Upper lobe of left lung (tissue), 6 donors: ENCODE measurements around the gene BIRC3. TPM values are rescaled to one million over a fixed set of nuclear protein-coding genes. Genes with fewer than 3 reads are reported as not detected.

Source experiments
- ATAC-seq, 2 donors: fragments of 200-7000 bp; cut with Tn5 transposase; one replicate each; pipeline ENCODE4 v1.9.1; 2022; ENCODE audit warnings: mild to moderate bottlenecking in 2 of 2, moderate library complexity in 2 of 2; ENCODE audit not compliant: low FRiP score in 2 of 2
- DNase-seq, 2 donors: peaks; one replicate each; pipeline ENCODE4 v3.0.0-alpha.2; 2019 to 2020
- H3K27ac ChIP-seq, 4 donors: fragments of 200-600 bp; sonication (generic); one replicate each; pipeline ENCODE4 v1.5.1; 2016 to 2019
- H3K27me3 ChIP-seq, 4 donors: fragments of 200-600 bp; sonication (generic); one replicate each; pipeline ENCODE4 v1.5.1; 2017 to 2019
- H3K36me3 ChIP-seq, 4 donors: fragments of 200-600 bp; sonication (generic); one replicate each; pipeline ENCODE4 v1.5.1; 2016 to 2019
- H3K4me1 ChIP-seq, 4 donors: fragments of 200-600 bp; sonication (generic); one replicate each; pipeline ENCODE4 v1.5.1; 2018 to 2019
- H3K4me3 ChIP-seq, 4 donors: fragments of 200-600 bp; sonication (generic); one replicate each; pipeline ENCODE4 v1.5.1; 2017 to 2019; ENCODE audit warnings: mild to moderate bottlenecking in 2 of 4, moderate library complexity in 1 of 4
- H3K9me3 ChIP-seq, 4 donors: fragments of 200-600 bp; sonication (generic); one replicate each; pipeline ENCODE4 v1.5.1; 2018 to 2019
- CTCF ChIP-seq, 6 experiments: fragments of 450-650 bp in 4 of 6; fragments of 200-600 bp in 2 of 6; sonication (generic) in 2 of 6; IDR thresholded peaks; one replicate each; pipeline ENCODE4 v1.5.1; 2016 to 2019; ENCODE audit warnings: antibody characterized with exemption in 6 of 6
- EP300 ChIP-seq, 4 donors: sonication (generic); formaldehyde crosslinking; IDR thresholded peaks; one replicate each; pipeline ENCODE4 v1.5.1; 2017; ENCODE audit warnings: antibody characterized with exemption in 4 of 4, control low read depth in 2 of 4
- POLR2A ChIP-seq, 4 donors: fragments of 450-650 bp; IDR thresholded peaks; one replicate each; pipeline ENCODE4 v1.5.1; 2016 to 2017; ENCODE audit warnings: antibody characterized with exemption in 4 of 4, mild to moderate bottlenecking in 2 of 4
- POLR2AphosphoS5 ChIP-seq, 2 donors: sonication (generic); formaldehyde crosslinking; IDR thresholded peaks; one replicate each; pipeline ENCODE4 v1.5.1; 2017; ENCODE audit warnings: antibody characterized with exemption in 2 of 2
- WGBS, 2 donors: methylation state at CpG; one replicate each; pipeline ENCODE4 v1.1.5; 2017 to 2018; 5-methylcytosine and 5-hydroxymethylcytosine counted together
- total RNA-seq, 6 donors: library from RNA; depleted of rRNA in 4 of 6; stranded (reverse); fragments of >200 nt in 4 of 6; gene quantifications; one replicate each; pipeline versions ENCODE4 v1.1.0 to v1.2.1, GENCODE V29; 2016 to 2021
- donor health status: DM: no; HTN: no; CAD: no; lungs with moderate emphysema.
- donor health status: DM: no; HTN: yes; CAD: no; lungs with severe emphysema.

Gene BIRC3
- total RNA-seq, 6 donors from 2014 or later, result 8.8 to 39.5 (median 19.1) TPM

GRCh38 chr11:102316346-102316904 is 859 bp upstream of the BIRC3 start:
- H3K4me1 ChIP-seq, result peaks cover 19 to 60% (median 41%) of the 10 kb centered on the region in 4 donors
- TF ChIP-seq EP300 (IDR thresholded peaks at IDR 0.05), result no peak
- H3K27me3 ChIP-seq, result no peaks in the 10 kb centered on the region
- H3K27ac ChIP-seq, result peak overlapping the region; percentile 80 to 92 (median 84)
- peak overlapping the region in 2 of 4 donors; percentile 62 to 68 for H3K4me3 ChIP-seq
- H3K9me3 ChIP-seq, result no peaks in the 10 kb centered on the region
- ATAC-seq, result no peak
- WGBS, 2 donors, result 70 to 80% methylated on average over 4 of the region's 4 CpGs
- no peaks in the 10 kb centered on the region for H3K36me3 ChIP-seq
- no peak for DNase-seq

- no peaks in the 10 kb centered on the region for H3K27me3 ChIP-seq
- H3K4me1 ChIP-seq, result peaks cover 11 to 51% (median 36%) of the 10 kb centered on the region in 4 donors
- TF ChIP-seq CTCF (IDR thresholded peaks at IDR 0.05) (no peak), POLR2AphosphoS5 (IDR thresholded peaks at IDR 0.05) (no peak), POLR2A (IDR thresholded peaks at IDR 0.05) (no peak), EP300 (IDR thresholded peaks at IDR 0.05) (no peak)
- H3K9me3 ChIP-seq, result no peaks in the 10 kb centered on the region
- 25 to 31% methylated on average over 7 of the region's 7 CpGs for WGBS, 2 donors
- DNase-seq (no peak), ATAC-seq (peak in 1 of 2 donors; percentile 5)
- peak overlapping the region; percentile 80 to 92 (median 84) for H3K27ac ChIP-seq
- H3K4me3 ChIP-seq, result peak overlapping the region; percentile 5 to 68 (median 53)
- no peaks in the 10 kb centered on the region for H3K36me3 ChIP-seq
Observed at GRCh38 chr11:102317768-102318103, 452 bp downstream of the BIRC3 start.

GRCh38 chr11:102318469-102318868 is 1.2 kb downstream of the BIRC3 start:
- WGBS, 2 donors, result 73 to 100% methylated on average over 1 of the region's 1 CpG
- peaks cover 4 to 43% (median 34%) of the 10 kb centered on the region in 4 donors for H3K4me1 ChIP-seq
- peak overlapping the region; percentile 80 to 92 (median 84) for H3K27ac ChIP-seq
- no peaks in the 10 kb centered on the region for H3K27me3 ChIP-seq
- H3K4me3 ChIP-seq, result peak overlapping the region in 3 of 4 donors; percentile 44 to 68 (median 62)
- TF ChIP-seq POLR2AphosphoS5 (IDR thresholded peaks at IDR 0.05) (no peak), CTCF (IDR thresholded peaks at IDR 0.05) (no peak), POLR2A (IDR thresholded peaks at IDR 0.05) (no peak), EP300 (IDR thresholded peaks at IDR 0.05) (no peak)
- ATAC-seq, result peak in 1 of 2 donors; percentile 21
- H3K36me3 ChIP-seq, result no peaks in the 10 kb centered on the region
- DNase-seq, result peak in 1 of 2 donors; percentile 49
- no peaks in the 10 kb centered on the region for H3K9me3 ChIP-seq

- ATAC-seq, result no peak
- Histone ChIP-seq H3K9me3 (no peaks in the 10 kb centered on the region), H3K36me3 (no peaks in the 10 kb centered on the region), H3K4me3 (peak overlapping the region in 2 of 4 donors; percentile 62 to 68), H3K27me3 (no peaks in the 10 kb centered on the region), H3K27ac (peak overlapping the region in 3 of 4 donors; percentile 73 to 83 (median 80)), H3K4me1 (peaks cover 3 to 35% (median 33%) of the 10 kb centered on the region in 4 donors)
- TF ChIP-seq EP300 (IDR thresholded peaks at IDR 0.05), result no peak
- no peak for TF ChIP-seq CTCF (IDR thresholded peaks at IDR 0.05)
- no peak for TF ChIP-seq POLR2AphosphoS5 (IDR thresholded peaks at IDR 0.05)
- TF ChIP-seq POLR2A (IDR thresholded peaks at IDR 0.05), result no peak
- 77 to 90% methylated on average over 2 of the region's 2 CpGs for WGBS, 2 donors
- no peak for DNase-seq
Observed at GRCh38 chr11:102319544-102319943, 2.3 kb downstream of the BIRC3 start.

- DNase-seq (no peak), ATAC-seq (no peak)
- Histone ChIP-seq H3K4me1 (peaks cover 3 to 37% (median 34%) of the 10 kb centered on the region in 4 donors), H3K4me3 (peak overlapping the region in 1 of 4 donors; percentile 62), H3K27ac (peak overlapping the region; percentile 29 to 83 (median 76)), H3K9me3 (no peaks in the 10 kb centered on the region), H3K27me3 (no peaks in the 10 kb centered on the region), H3K36me3 (no peaks in the 10 kb centered on the region)
- no peak for TF ChIP-seq CTCF (IDR thresholded peaks at IDR 0.05)
- TF ChIP-seq POLR2A (IDR thresholded peaks at IDR 0.05), result no peak
- no peak for TF ChIP-seq EP300 (IDR thresholded peaks at IDR 0.05)
- TF ChIP-seq POLR2AphosphoS5 (IDR thresholded peaks at IDR 0.05), result no peak
Observed at GRCh38 chr11:102320188-102320587, 2.9 kb downstream of the BIRC3 start.
